HFF-Myc (cell line): ENCODE measurements around the gene C16orf95.

Experiments used
- DNase-seq: peaks from one replicate; pipeline ENCODE4 v3.0.0-alpha.2; 2011; ENCODE audit warnings: low read depth; ENCODE audit errors: extremely low read depth
- H3K4me3 ChIP-seq: replicated peaks from 2 replicates; pipeline ENCODE4 v1.5.1; 2011; ENCODE audit warnings: low read depth, mild to moderate bottlenecking, control low read depth, low read length
- CTCF ChIP-seq: IDR thresholded peaks from 2 replicates; pipeline ENCODE4 v1.5.1; 2012; ENCODE audit warnings: mild to moderate bottlenecking, low read depth, low read length, control low read depth; ENCODE audit errors: missing control alignments

C16orf95 gene

GRCh38 chr16:87326151-87326571 is 9.0 kb upstream of the C16orf95 start:
- H3K4me3 ChIP-seq = no peak overlapping the region
- no peak for DNase-seq
- TF ChIP-seq CTCF = no peak

- no peak overlapping the region for H3K4me3 ChIP-seq
- DNase-seq = no peak
- TF ChIP-seq CTCF = no peak
Measured at GRCh38 chr16:87325423-87325858, 8.2 kb upstream of the C16orf95 start.

GRCh38 chr16:87324411-87325275 is 7.5 kb upstream of the C16orf95 start:
- TF ChIP-seq CTCF = peak; percentile 72
- H3K4me3 ChIP-seq = no peak overlapping the region
- no peak for DNase-seq

- H3K4me3 ChIP-seq = no peak overlapping the region
- DNase-seq = no peak
- TF ChIP-seq CTCF = no peak
Measured at GRCh38 chr16:87323727-87324410, 6.7 kb upstream of the C16orf95 start.

- no peak for DNase-seq
- no peak for TF ChIP-seq CTCF
- no peak overlapping the region for H3K4me3 ChIP-seq
Measured at GRCh38 chr16:87322833-87323726, 5.9 kb upstream of the C16orf95 start.

GRCh38 chr16:87322360-87322759 is 5.2 kb upstream of the C16orf95 start:
- no peak overlapping the region for H3K4me3 ChIP-seq
- DNase-seq = no peak
- TF ChIP-seq CTCF = no peak
